SK-N-MC (cell line): ENCODE data around the gene LDLRAP1.

Experiments used
- EZH2 ChIP-seq: fragments of 200-600 bp; sonication (generic); IDR thresholded peaks from one replicate; pipeline ENCODE4 v1.6.1; 2017; ENCODE audit warnings: antibody characterized with exemption
- POLR2AphosphoS5 ChIP-seq: IDR thresholded peaks from 2 replicates; pipeline ENCODE4 v1.6.1; 2012; ENCODE audit warnings: mild to moderate bottlenecking, low read depth, low read length, borderline replicate concordance

DNA sequence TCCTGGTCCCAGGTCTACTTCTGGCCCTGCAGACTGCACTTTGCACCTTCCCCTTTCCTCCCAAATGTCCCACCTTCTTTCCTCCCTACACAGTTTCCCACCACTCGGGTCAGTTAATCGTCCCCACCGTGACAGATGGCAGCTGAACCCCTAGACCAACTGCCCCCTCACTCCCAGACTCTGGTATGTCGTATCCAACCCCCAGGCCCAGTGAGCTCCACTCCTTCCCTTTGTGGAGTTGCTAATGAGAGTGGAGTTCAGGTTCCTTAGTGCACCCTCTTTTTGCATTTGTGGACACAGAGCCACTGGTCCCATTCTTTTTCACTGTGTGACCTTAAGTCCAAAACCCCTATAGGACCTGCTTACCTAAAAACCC, 75.0 kb downstream of the LDLRAP1 start:
- TF ChIP-seq EZH2 = no peak
- TF ChIP-seq POLR2AphosphoS5 = no peak
